ENCODE results near the gene TARP.

TARP gene

GRCh38 chr7:38229386-38229785 lies 44.0 kb downstream of the TARP start:
- TF ChIP-seq CTCF (IDR thresholded peaks at IDR 0.05; ENCODE audit: insufficient read depth, low read depth, low read length): no peak
- DNase-seq (ENCODE audit: low read depth): peak; percentile 55

GRCh38 chr7:38224392-38224791 lies 49.0 kb downstream of the TARP start:
- TF ChIP-seq CTCF (IDR thresholded peaks at IDR 0.05; ENCODE audit: insufficient read depth, low read depth, low read length): no peak
- peak; percentile 40 for DNase-seq (ENCODE audit: low read depth)
- no peak overlapping the region for H3K4me3 ChIP-seq (ENCODE audit: low read depth, low read length)

More at GRCh38 chr7:38229386-38229785, 44.0 kb downstream of the TARP start:
- H3K4me3 ChIP-seq (ENCODE audit: low read depth, low read length): no peak overlapping the region

- no peak for TF ChIP-seq CTCF (IDR thresholded peaks at IDR 0.05; ENCODE audit: insufficient read depth, low read depth, low read length)
- DNase-seq (ENCODE audit: low read depth): peak; percentile 35
- H3K4me3 ChIP-seq (ENCODE audit: low read depth, low read length): no peak overlapping the region
These were observed 50.1 kb downstream of the TARP start for GRCh38 chr7:38223306-38223705.

GRCh38 chr7:38222481-38223096 lies 50.8 kb downstream of the TARP start:
- TF ChIP-seq CTCF (IDR thresholded peaks at IDR 0.05; ENCODE audit: insufficient read depth, low read depth, low read length): peak; percentile 83
- DNase-seq (ENCODE audit: low read depth): peak; percentile 63
- no peak overlapping the region for H3K4me3 ChIP-seq (ENCODE audit: low read depth, low read length)

GRCh38 chr7:38220452-38220851 lies 53.0 kb downstream of the TARP start:
- TF ChIP-seq CTCF (IDR thresholded peaks at IDR 0.05; ENCODE audit: insufficient read depth, low read depth, low read length): no peak
- H3K4me3 ChIP-seq (ENCODE audit: low read depth, low read length): no peak overlapping the region
- no peak for DNase-seq (ENCODE audit: low read depth)

GRCh38 chr7:38217672-38218071 lies 55.8 kb downstream of the TARP start:
- no peak overlapping the region for H3K4me3 ChIP-seq (ENCODE audit: low read depth, low read length)
- TF ChIP-seq CTCF (IDR thresholded peaks at IDR 0.05; ENCODE audit: insufficient read depth, low read depth, low read length): no peak
- no peak for DNase-seq (ENCODE audit: low read depth)

All from fibroblast of villous mesenchyme (primary cell).